Measurements from ENCODE around the gene MOB2. TPM values are rescaled to one million over a fixed set of nuclear protein-coding genes. Genes with fewer than 3 reads are reported as not detected.

The MOB2 gene
- total RNA-seq, 1 experiment from 2014 or later: 22.7 TPM

GRCh38 chr11:1421291-1421690 lies 65.3 kb downstream of the MOB2 start:
- Histone ChIP-seq H3K27ac (ENCODE audit: insufficient read length, low read depth, low read length) (no peak overlapping the region), H4K5ac (ENCODE audit: insufficient read length, low read depth, low read length) (no peak overlapping the region), H2BK20ac (ENCODE audit: low read depth, low read length, poor library complexity, severe bottlenecking) (no peak overlapping the region), H2BK15ac (ENCODE audit: low read depth, low read length) (no peak overlapping the region), H2AK5ac (ENCODE audit: insufficient read length, low read length) (no peak overlapping the region), H3K56ac (ENCODE audit: insufficient read length, low read depth, low read length) (no peak overlapping the region), H3K4ac (ENCODE audit: low read depth, low read length) (no peak overlapping the region), H3K23me2 (ENCODE audit: insufficient read length, low read depth, low read length, poor library complexity, severe bottlenecking) (no peaks in the 10 kb centered on the region), H4K8ac (replicated peaks; ENCODE audit: insufficient read length, low read depth, low read length) (no peak overlapping the region), H2BK12ac (ENCODE audit: insufficient read length, low read depth, low read length) (no peak overlapping the region), H2BK5ac (ENCODE audit: insufficient read length, low read length) (no peak overlapping the region), H2BK120ac (ENCODE audit: low read depth, low read length, poor library complexity, severe bottlenecking) (no peak overlapping the region), H3K4me1 (ENCODE audit: insufficient read depth, low read length) (no peaks in the 10 kb centered on the region), H3T11ph (ENCODE audit: low read length) (no peak overlapping the region), H3K23ac (ENCODE audit: insufficient read length, low read depth, low read length) (no peak overlapping the region), H4K91ac (ENCODE audit: insufficient read length, low read depth, low read length) (no peak overlapping the region), H3K9me3 (ENCODE audit: control insufficient read depth, low read depth, low read length) (peaks cover 13% of the 10 kb centered on the region), H4K20me1 (ENCODE audit: control insufficient read depth, insufficient read depth, insufficient read length) (no peaks in the 10 kb centered on the region), H3K14ac (ENCODE audit: insufficient read depth, low read length) (no peak overlapping the region), H3K27me3 (ENCODE audit: insufficient read depth, low read length) (no peaks in the 10 kb centered on the region), H3K4me2 (ENCODE audit: insufficient read depth, insufficient read length, low read length) (no peak overlapping the region), H3K79me1 (ENCODE audit: insufficient read depth, low read depth, low read length, poor library complexity, severe bottlenecking) (peaks cover 4% of the 10 kb centered on the region), H3K9ac (ENCODE audit: extremely low read depth, insufficient read length, low read length) (no peak overlapping the region), H2AFZ (ENCODE audit: low read length) (no peak overlapping the region), H3K18ac (ENCODE audit: insufficient read length, low read depth, low read length) (no peak overlapping the region), H3K79me2 (ENCODE audit: insufficient read depth, low read length) (peaks cover 3% of the 10 kb centered on the region; the same call in 1 of the 2 replicates)
- Mint-ChIP-seq H3K9me3 (peaks cover 26 to 35% of the 10 kb centered on the region in 2 experiments), H3K27me3 (ENCODE audit: low read depth) (peaks cover 6% of the 10 kb centered on the region), H3K36me3 (ENCODE audit: insufficient read depth in 1 of 3, low read depth in 3 of 3) (peaks cover 17 to 25% (median 18%) of the 10 kb centered on the region in 3 experiments), H3K27ac (no peak overlapping the region), H3K4me1 (no peaks in the 10 kb centered on the region), H3K4me3 (no peak overlapping the region)
- no peak for DNase-seq
- no CpG with 5 or more reads among the region's 11 CpGs for WGBS (ENCODE audit: extremely low coverage, insufficient read length, low lambda C conversion rate)
- TF ChIP-seq, protein P1, sequence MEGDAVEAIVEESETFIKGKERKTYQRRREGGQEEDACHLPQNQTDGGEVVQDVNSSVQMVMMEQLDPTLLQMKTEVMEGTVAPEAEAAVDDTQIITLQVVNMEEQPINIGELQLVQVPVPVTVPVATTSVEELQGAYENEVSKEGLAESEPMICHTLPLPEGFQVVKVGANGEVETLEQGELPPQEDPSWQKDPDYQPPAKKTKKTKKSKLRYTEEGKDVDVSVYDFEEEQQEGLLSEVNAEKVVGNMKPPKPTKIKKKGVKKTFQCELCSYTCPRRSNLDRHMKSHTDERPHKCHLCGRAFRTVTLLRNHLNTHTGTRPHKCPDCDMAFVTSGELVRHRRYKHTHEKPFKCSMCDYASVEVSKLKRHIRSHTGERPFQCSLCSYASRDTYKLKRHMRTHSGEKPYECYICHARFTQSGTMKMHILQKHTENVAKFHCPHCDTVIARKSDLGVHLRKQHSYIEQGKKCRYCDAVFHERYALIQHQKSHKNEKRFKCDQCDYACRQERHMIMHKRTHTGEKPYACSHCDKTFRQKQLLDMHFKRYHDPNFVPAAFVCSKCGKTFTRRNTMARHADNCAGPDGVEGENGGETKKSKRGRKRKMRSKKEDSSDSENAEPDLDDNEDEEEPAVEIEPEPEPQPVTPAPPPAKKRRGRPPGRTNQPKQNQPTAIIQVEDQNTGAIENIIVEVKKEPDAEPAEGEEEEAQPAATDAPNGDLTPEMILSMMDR (conservative IDR thresholded peaks at IDR 0.05): no peak
